Measurements from ENCODE around the gene SFN. TPM values are rescaled to one million over a fixed set of nuclear protein-coding genes. Genes with fewer than 3 reads are reported as not detected.

Gene SFN
- total RNA-seq, 4 donors from 2014 or later, result 0.81 to 51.6 (median 6.9) TPM

- H3K9me3 ChIP-seq, result no peaks in the 10 kb centered on the region
- no peak for ATAC-seq
- H3K27ac ChIP-seq, result no peak overlapping the region
- TF ChIP-seq POLR2A (IDR thresholded peaks at IDR 0.05), result no peak
- TF ChIP-seq CTCF (IDR thresholded peaks at IDR 0.05), result no peak
- TF ChIP-seq EP300 (IDR thresholded peaks at IDR 0.05), result no peak
- TF ChIP-seq POLR2AphosphoS5 (IDR thresholded peaks at IDR 0.05), result no peak
- H3K4me1 ChIP-seq, result peaks cover 0 to 19% (median 6%) of the 10 kb centered on the region in 3 donors
- WGBS, 2 donors (ENCODE audit: low coverage in 1 of 2), result no CpG with 5 or more reads among the region's 10 CpGs
- H3K4me3 ChIP-seq, result no peak overlapping the region
- H3K27me3 ChIP-seq, result no peaks in the 10 kb centered on the region
- H3K36me3 ChIP-seq, result peaks cover 0 to 99% of the 10 kb centered on the region in 2 donors
These were observed 9.3 kb upstream of the SFN start for GRCh38 chr1:26853600-26853999.

- Histone ChIP-seq H3K4me3 (no peak overlapping the region), H3K36me3 (peaks cover 0 to 87% of the 10 kb centered on the region in 2 donors), H3K9me3 (no peaks in the 10 kb centered on the region), H3K27ac (no peak overlapping the region), H3K27me3 (no peaks in the 10 kb centered on the region), H3K4me1 (peaks cover 0 to 9% (median 0%) of the 10 kb centered on the region in 3 donors)
- no peak for ATAC-seq
- TF ChIP-seq POLR2A (IDR thresholded peaks at IDR 0.05) (no peak), CTCF (IDR thresholded peaks at IDR 0.05) (no peak), EP300 (IDR thresholded peaks at IDR 0.05) (no peak), POLR2AphosphoS5 (IDR thresholded peaks at IDR 0.05) (no peak)
- 70% methylated on average over 2 of the region's 5 CpGs; no CpG with 5 or more reads in 1 of the 2 donors for WGBS, 2 donors (ENCODE audit: low coverage in 1 of 2)
These were observed 8.0 kb upstream of the SFN start for GRCh38 chr1:26854906-26855305.

GRCh38 chr1:26855636-26856035 lies 7.3 kb upstream of the SFN start:
- 84 to 89% methylated on average over 3 of the region's 4 CpGs for WGBS, 2 donors (ENCODE audit: low coverage in 1 of 2)
- H3K4me3 ChIP-seq, result no peak overlapping the region
- H3K27ac ChIP-seq, result no peak overlapping the region
- H3K36me3 ChIP-seq, result peaks cover 0 to 80% of the 10 kb centered on the region in 2 donors
- peaks cover 0 to 9% (median 0%) of the 10 kb centered on the region in 3 donors for H3K4me1 ChIP-seq
- no peaks in the 10 kb centered on the region for H3K27me3 ChIP-seq
- no peak for ATAC-seq
- no peak for TF ChIP-seq POLR2A (IDR thresholded peaks at IDR 0.05)
- no peak for TF ChIP-seq CTCF (IDR thresholded peaks at IDR 0.05)
- TF ChIP-seq EP300 (IDR thresholded peaks at IDR 0.05), result no peak
- TF ChIP-seq POLR2AphosphoS5 (IDR thresholded peaks at IDR 0.05), result no peak
- no peaks in the 10 kb centered on the region for H3K9me3 ChIP-seq

GRCh38 chr1:26856181-26856580 lies 6.8 kb upstream of the SFN start:
- Histone ChIP-seq H3K36me3 (peaks cover 0 to 75% of the 10 kb centered on the region in 2 donors), H3K27ac (no peak overlapping the region), H3K4me1 (peaks cover 0 to 9% (median 0%) of the 10 kb centered on the region in 3 donors), H3K27me3 (no peaks in the 10 kb centered on the region), H3K9me3 (no peaks in the 10 kb centered on the region), H3K4me3 (no peak overlapping the region)
- 60% methylated on average over 3 of the region's 11 CpGs; no CpG with 5 or more reads in 1 of the 2 donors for WGBS, 2 donors (ENCODE audit: low coverage in 1 of 2)
- no peak for ATAC-seq
- TF ChIP-seq POLR2A (IDR thresholded peaks at IDR 0.05), result no peak
- no peak for TF ChIP-seq CTCF (IDR thresholded peaks at IDR 0.05)
- TF ChIP-seq POLR2AphosphoS5 (IDR thresholded peaks at IDR 0.05), result no peak
- no peak for TF ChIP-seq EP300 (IDR thresholded peaks at IDR 0.05)

All from gastroesophageal sphincter (tissue), 4 donors.